Renal pelvis (tissue), 4 donors: ENCODE measurements around the gene FAM53B. TPM values are rescaled to one million over a fixed set of nuclear protein-coding genes. Genes with fewer than 3 reads are reported as not detected.

Experiments used
- DNase-seq: peaks from one replicate; pipeline ENCODE4 v3.0.0-alpha.2; 2013
- polyA plus RNA-seq, 3 donors: library from polyadenylated mRNA; unstranded; fragments of 120-200 nt; gene quantifications; one replicate each; pipeline ENCODE4 v1.2.1, GENCODE V29; 2013; ENCODE audit not compliant: insufficient read length in 3 of 3

FAM53B gene
- polyA plus RNA-seq, 3 donors: 24.9 to 30.9 (median 29.1) TPM

DNA sequence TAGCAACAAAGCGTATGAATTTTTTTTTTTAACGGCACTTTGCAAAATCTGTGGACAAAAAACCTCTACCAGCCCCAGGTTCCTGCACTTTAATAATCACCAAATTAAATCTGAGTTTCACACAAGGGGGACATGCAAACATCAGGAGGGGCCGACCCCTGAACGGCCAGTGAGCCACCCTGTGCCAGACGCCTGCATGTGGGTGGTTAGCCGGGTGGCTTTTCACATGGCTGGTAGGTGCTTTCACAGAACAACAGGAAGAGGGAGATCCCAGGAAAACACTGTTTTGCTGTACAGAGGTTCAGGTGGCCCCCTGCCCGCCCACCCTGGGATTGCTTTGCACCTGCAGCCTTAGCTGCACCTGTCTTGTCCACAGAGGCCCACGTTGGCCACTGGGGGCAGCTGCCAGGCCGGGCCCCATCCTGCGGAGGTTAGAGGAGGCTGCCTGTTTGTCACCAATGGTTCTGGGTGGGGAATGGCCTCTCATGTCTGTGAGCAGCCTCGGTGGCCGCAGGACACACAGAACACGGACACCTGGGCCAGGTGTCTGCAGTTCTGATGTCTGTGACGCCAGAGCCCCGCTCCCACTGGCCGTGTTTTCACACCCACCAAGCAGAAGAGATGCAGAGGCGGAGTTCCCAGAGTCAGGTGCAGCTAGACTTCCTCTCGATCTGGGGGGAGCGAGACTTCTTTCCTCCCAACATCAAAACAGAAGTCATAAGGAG, 107.7 kb downstream of the FAM53B start:
- DNase-seq: no peak

DNA sequence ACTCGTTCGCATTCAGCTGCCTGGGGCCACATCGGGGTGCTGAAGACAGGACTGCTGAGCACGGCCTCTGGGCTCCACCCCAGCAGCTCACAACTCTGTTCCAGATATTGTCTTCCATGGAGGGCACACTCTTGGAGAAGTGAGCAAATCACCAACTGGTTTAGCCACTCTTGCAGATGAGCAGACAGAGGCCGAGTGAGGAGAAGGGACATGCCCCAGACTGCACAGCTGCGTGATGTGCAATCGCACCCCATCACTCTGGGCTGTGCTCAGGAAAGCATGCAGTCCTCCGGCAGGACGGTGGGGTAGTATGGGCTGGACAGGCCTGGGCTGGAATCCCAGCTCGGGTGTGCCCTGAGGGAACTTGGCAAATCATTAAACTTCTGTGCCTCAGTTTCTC, 111.6 kb downstream of the FAM53B start:
- DNase-seq: no peak

DNA sequence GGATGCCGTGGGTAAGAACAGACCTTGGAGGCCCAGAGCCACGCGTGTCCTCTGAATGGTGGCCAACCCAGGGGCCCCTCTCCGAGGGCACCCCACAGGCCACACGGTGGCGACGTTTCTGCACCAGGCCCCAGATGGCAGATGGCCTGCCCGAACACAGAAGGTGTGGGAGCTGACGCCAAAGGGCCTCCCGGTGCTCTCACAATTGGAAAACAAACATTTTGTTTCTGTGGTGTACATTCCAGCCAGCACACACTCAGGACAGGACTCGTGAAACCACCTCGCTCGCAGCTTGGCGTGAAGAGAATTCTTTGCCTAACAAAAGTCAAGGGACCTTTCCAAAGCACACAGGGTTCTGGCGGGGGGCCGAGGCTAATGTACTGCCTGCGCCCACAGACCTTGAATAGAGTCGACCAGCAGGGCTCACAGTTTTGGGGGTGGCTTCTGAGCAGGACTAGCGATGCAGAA, 112.1 kb downstream of the FAM53B start:
- no peak for DNase-seq

DNA sequence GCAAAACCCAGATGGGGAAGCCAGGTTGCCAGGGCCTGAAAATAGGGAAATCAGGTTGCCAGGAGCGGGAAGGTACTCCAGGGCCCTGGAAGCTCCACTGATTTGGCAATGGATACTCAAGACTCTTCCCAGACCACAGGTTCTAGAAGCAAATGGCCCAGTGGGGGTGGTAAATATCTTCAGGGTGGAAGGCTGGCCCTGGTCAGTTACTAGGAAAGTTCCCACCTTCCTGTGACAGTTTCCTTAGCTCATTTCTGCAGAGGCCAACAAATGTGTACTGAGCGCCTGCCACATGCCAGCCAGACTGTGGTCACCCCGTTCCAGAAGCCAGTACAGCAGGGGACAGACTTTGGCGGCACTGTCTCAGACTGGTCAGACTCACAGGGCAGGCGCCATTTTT, 113.6 kb downstream of the FAM53B start:
- DNase-seq: no peak

DNA sequence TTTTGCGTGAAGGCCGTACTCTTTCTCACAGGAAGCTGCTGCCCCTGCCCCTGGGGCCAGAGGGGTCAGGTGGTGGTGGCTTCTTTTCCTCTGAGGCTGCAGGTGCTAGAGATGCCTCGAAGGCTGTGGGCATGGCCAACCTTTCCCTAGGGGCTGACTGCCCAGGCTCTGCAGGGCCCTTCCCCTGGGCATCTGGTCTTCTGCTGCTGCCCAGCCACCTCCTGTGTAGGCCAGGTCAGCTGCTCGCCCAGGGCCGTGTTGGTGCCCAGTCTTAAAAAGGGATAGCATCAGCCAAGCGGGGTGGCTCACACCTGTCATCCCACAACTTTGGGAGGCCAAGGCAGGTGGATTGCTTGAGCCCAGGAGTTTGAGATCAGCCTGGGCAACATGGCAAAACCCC, 114.3 kb downstream of the FAM53B start:
- no peak for DNase-seq

DNA sequence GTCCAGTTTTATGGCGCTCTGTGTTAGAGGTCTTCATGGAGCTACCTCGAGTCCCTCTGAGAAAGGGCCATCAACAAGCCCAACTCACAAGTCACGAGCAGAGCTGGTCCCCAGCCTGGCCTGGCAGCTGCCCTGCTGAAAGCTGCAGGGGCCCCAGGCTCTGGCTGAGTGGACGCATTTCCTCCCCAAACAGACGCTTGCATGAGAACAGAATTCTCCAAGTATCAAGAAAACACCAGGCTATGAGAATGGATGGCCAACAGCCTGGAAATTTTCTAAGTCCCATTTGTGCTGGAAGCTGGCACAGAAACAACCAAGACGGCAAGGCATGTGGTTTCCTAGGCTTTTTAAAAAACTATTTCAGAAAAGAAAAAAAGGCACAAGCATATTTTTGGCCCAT, 114.8 kb downstream of the FAM53B start:
- no peak for DNase-seq

DNA sequence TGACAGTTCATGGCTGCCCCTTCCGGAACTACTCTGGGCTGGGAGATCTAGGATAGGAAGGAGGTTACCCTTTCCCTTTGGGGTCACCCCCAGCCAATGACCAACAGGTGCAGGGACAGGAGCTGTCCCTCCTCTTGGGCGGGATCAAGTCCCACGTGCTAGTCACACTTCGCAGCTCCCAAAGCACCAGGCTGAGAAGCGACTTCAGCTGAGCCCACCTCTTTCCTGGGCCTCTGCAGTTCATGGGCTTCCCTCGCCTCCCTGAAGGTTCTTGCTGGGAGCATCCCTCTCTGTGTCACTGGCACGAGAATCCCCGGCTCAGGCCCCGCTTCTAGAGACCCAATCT, 115.5 kb downstream of the FAM53B start:
- no peak for DNase-seq

DNA sequence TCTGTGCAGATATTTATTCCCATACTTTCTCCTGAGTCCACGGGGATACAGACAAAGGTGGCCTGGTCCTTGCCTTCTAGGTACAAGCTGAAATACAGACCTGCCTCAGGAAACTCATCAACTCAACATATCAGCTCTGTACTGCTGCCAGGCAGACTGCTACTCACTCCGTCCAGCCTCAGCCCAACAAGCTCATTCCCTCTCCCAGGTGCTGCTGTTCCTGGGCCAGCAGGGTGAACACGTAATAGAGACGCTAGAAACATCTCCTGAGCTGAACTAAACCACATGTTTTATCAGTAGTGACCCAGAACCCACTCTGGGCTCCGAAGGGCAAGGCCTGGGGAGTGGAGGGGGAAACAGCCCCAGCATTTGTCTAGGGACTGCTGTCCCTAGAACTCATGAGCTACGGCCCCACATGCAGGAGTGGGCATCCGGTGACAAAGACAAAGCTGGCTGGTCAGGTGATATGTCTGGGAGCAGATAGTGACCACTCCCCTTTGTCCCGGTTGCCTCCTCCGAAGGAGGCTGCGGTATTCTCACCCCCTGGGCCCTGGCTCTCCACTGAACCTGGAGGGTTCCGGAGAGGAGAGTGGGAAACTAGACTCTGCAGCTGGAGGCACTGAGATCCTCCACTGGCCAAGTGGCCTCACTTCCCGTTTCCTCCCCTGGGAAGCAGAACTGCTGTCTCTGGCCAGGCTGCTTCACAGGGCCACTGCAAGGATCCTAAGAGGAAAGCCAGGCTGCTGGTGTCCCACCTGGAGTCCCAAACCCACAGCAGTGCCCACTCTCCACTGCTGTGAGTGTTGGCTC, 116.1 kb downstream of the FAM53B start:
- DNase-seq: no peak

DNA sequence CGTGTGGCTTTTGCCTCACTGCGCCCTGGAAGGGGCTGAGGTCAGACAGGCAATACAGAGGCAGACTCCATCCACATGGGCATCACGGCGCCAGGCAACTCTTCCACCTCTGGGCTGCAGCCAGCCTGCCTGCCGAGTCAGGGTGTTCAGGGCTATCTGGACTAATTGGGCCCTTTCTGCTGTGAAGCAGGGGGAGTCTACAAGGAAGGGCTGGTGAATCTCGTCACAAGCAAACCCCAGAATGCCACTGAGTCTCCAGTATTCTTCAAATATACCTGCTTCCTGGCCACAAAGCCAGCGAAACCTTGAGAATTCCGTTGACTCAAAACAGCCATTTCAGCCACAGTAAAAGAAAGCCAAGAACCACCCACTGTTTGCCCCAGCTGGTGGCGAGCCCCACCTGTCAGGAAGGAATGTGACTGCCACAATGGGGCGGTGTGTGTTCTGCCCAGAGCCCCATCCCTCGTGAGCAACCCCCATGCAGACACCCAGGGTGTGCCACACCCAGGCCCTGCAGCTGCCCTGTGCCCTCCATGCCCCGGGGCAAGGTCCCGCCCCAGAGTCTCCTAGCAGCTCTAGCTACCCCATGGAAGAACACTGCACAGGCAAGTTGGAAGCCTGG, 117.3 kb downstream of the FAM53B start:
- no peak for DNase-seq

DNA sequence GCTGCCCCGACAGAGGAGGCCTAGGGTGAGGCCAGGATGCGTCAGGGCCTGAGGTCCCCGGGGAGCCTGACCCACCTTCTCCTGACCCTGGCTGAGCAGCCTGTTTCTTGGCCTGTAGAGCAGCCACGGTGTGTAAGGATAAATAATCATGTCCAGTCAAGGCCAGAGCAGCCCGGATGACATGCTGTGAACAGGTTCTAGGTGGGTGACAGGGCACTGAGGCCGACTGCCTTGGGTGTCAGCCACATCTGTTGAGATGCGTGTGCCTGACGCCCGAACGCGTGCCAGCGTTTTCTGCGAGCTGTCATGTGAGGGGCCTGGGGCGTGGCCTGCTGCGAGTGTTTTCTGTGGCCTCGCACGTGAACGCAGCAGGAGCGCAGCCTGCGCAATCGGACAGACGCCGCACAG, 118.3 kb downstream of the FAM53B start:
- DNase-seq: no peak

DNA sequence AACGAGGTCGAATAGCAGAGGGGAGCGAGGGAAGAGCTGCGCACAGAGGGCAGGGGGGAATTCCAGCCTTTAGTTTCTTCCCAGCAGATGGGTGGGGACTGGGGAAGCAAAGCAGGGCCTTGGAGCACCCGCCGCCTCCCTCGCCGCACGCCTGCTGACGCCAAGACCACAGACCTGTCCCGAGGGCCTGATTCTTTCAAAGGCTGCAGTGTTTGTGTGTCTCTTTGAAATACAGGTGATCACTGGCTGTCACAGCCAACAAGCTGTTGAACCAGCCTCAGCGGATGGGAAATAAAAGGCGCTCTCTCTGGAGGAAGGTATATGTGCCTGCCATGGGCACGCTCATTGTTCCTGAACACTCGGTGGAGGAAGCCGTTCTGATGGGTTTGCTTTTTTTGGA, 119.3 kb downstream of the FAM53B start:
- DNase-seq: no peak

DNA sequence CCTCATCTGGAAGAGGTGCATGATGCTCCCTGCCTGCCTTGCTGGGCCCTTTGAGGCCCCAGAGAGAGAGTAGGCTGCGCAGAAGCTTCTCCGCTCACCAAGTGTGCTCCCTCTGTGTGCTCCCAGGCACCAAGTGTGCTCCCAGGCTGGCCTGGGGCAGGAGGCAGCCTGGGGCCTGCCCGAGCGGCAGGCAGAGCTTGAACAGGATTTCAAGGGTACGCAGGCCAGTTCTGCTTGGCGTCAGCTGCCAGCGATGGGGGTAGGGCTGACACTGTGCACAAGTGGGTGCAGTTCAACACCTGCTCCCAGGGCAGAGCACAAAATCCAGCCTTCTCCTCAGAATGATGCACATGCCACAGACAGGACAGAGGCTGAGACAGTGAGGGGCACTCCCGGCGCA, 119.7 kb downstream of the FAM53B start:
- no peak for DNase-seq

DNA sequence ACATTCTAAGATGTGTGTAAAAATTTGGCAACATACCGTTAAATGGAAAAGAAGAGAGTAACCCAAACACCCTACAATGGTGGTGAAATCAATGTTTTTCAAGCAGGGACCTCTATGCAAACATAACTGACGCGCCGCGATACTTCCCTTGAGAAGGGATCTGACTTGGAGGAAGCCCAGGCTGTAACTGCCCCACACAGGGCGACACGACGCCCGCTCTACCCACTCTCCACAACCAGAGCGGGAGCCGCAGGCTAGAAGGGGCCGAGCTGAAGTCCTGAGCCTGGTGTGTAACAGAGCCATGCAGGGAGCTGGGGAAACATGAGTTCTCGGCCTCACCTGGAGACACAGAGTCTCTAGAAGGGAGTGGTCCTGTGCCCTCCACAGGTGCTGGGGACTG, 120.2 kb downstream of the FAM53B start:
- no peak for DNase-seq

DNA sequence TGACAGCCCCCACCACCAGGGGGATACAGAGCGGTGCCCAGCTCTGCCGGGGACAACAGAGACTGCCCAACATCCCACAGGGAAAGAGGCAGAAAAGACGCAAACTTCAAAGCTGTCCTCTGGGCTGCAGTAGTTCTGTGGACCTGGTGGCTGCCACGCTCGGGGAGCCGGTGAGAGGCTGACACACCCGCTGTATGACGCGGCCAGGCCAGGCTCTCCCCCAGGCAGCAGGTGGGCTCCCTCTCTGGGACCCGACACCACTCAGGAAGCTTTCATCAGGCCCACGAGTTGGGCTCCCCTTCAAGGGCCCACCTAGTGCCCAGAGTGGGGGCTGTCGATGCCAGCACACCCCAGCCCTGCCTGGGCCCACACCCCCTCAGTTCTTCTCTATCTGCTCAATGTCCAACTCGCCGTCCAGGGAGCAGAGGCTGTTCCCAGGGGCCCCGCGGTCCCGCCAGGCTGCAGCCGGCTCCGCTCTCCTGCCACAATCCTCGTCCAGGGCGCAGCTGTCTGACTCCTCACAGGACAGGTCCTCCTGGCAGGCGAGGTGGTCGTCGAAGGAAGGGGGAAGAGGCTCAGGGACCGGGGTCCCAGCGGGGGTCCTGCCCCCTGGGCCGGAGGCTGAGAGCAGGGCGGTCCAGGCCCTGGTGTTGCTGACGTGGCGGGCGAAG, 121.2 kb downstream of the FAM53B start:
- no peak for DNase-seq

DNA sequence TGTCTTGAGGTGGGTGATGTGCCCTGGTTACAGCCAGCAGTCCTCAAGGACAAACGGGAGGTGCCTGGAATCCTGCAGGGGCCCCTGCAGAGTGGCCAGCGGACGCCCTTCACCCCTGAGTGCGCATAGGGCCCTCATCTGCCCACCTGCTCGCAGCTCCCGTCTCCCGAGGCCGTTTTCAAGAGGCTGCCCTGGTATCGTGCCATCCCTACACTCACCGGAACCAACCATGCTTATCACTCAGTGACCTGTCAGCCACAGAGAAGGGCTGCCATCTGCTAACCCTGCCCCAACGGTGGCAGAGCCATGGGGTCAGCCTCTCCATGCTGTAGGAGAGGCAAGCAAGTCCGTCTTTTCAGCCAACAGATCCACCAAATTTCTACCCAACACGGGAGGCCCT, 122.0 kb downstream of the FAM53B start:
- DNase-seq: no peak

DNA sequence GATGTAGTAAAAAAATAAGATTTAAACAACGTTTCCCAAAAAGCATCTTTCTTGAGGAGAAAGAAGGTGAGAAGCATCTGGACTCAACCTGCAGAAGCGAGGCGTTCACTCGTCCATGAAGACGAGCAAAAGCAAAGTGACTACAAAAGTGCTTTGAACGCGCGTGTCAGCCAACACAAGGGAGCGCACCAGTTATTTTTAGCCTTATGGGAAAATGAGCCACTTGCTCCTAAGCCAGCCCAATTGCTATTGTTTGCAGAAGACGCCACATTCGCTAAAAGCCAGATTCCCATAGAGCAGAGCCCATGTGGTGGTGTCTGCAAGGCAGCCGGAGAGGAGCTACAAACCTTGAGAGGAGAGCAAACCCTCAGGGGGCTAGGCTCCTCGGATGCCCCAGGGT, 122.5 kb downstream of the FAM53B start:
- no peak for DNase-seq

DNA sequence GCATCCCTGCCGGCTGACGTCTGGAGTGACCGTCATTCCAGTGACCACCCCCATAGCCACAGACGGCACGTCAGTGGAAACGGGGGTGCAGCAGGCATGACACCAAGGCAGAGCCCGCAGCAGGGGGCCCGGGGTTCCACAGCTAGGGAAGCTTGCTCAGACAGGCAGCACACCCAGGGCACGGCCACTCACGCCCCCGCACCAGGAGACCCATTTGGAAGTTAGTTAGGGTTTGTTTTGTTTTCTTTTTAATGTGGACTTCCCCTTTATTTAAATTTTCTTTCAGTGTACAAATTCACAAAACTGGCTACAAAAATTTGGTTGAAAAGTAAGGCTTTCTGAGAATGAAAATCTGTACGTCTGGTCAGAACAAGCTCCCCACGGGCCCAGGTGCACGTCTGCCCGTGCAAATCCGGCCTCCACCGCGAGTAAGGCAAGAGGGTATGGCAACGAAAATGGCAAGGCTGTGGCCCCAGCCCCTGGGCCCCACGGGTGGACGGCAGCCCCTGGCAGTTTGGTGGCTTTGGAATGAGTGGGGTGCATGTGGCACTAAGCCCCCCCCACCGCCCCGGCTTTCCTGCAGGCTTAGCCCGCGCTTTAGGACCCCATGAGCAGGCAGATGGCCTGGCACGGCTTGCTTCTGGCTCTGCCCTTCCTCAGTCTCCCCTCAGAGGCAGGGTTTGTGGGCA, 124.2 kb downstream of the FAM53B start:
- no peak for DNase-seq

DNA sequence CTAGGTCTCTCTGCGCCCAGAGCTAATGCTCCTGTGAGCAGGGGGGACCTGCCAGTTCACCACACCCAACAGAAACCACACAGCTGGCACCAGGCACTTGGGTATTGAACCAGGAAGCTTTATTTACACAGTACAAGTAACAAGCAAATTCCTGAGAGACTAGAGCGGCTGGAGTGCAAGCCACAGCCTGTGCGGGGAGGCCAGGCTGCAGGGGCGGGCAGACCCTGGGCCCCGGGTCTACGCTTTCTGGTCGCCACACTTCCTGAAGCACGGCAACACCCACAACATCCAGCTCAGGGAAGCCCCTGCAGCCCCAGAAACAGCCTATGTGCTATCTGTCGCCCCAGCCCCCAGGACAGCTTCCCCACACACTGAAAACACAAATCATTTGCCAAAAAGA, 125.0 kb downstream of the FAM53B start:
- DNase-seq: no peak

DNA sequence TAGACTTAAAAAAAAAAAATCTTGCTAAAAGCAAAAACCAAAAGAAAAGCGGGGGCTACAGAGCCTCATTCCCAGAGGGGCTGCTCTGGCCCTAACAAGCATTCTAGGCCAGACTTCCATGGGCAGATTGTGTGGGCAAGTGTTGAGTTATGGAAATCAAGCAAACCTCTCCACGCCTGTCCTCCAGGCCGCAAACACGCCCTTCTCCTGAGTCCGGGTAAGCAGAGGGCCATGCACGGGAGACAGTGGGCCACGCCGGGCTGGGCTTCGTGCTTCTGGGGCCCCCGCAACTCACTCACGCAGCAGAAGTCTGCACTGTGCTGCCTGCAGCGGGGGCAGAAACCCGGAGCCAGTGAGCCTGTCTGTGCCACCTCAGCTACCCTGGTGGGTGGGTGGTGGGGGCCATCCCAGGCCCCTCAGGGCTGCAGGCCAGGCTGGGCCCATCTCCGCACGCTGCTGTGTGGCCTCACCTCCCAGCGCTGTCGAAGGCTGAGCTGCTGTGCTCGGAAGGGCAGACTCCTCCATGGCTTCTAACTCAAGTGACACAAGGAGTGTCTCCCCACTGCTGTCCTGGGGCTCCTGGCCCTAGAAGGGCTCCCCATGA, 125.6 kb downstream of the FAM53B start:
- DNase-seq: no peak

DNA sequence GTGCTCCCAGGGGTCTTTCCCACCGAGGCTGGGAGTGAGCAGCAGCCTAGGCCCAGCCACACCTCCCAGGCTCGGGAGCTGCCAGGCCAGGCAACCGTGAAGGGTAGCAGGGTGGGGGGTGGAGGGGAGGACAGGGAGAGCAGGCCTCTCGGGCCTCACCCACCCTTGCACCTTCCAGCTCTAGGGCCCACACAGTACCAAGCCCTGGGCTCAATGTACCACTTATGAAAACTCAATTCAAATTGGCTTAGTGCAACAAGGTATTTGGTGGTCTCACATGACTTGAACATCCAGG, 127.4 kb downstream of the FAM53B start:
- DNase-seq: no peak

DNA sequence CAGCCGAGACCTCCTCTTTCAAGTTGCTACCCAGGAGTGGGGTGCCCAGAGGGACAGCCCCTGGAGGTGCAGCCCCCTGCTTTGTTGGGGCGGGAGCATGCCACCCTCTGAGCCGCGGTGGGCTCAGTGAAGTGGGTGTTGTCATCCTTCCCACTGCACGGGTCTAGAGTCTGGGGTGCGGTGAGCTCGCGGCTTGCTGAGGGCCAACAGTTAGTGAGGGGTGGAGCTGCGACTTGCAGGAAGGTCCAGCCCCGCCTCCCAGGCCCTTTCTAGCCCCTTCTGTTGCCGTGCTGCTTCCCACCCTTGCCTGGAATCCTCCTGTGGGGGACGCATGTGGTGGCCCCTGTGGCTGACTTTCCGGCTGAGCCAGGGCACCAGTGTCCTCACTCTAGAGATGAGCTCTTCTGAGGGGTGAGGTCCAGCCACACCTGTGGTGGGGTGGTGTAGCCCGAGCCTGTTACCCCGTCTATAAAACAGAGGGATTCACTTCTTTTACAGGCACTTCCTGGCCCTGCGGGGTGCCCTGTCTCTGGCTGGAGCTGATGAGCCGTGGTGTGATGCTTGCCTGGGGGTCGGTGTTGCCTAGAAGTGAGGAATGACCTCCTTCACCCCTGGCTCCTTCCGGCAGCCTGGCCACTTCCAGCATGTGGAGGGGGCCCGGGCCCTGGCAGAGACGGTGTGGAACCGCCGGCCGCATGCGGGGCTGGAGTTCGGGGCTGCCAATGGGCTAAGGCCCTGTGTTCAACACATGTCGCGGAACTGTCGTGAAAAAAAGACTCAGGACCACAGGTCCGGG, 127.9 kb downstream of the FAM53B start:
- DNase-seq: no peak
